Measurements from ENCODE around the gene CHFR.

DNA sequence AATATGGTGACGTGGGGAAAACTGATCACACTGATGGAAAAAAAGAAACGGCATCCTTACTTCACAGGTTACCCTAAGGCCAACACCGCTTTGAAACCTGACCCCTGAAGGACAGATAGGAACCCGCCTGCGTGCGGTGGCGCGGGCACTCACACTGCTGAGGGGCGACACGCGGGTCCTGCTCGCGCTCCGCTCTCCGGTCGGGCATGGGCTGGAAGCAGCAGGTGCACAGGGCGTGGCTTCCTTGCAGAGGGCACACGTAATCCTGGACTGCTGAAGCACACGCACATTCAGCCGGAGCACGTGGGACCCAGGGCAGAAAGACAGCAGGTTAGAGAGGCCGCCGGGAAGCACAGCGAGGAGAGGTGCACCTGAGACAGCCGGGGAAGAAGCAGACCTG, 35.9 kb downstream of the CHFR start:
- TF ChIP-seq CTCF (conservative IDR thresholded peaks at IDR 0.05; ENCODE audit: low read depth in 2 of 2) (no peak), ZNF114 (CRISPR knock-in tag; IDR thresholded peaks at IDR 0.05) (no peak), POLR2AphosphoS5 (IDR thresholded peaks at IDR 0.05; ENCODE audit: low read depth) (no peak), EZH2 (IDR thresholded peaks at IDR 0.05; ENCODE audit: low read depth, unreplicated experiment) (no peak), EZH2phosphoT487 (IDR thresholded peaks at IDR 0.05; ENCODE audit: unreplicated experiment) (no peak), CREB1 (CRISPR knock-in tag; IDR thresholded peaks at IDR 0.05; ENCODE audit: low read depth) (no peak), ZNF462 (CRISPR knock-in tag; IDR thresholded peaks at IDR 0.05) (no peak), JUNB (IDR thresholded peaks at IDR 0.05; ENCODE audit: unreplicated experiment) (no peak), ZNF331 (CRISPR knock-in tag; IDR thresholded peaks at IDR 0.05; ENCODE audit: low read depth) (no peak), STAT1 (IDR thresholded peaks at IDR 0.05; ENCODE audit: unreplicated experiment) (no peak), NANOG (IDR thresholded peaks at IDR 0.05; ENCODE audit: borderline replicate concordance) (no peak)
- TF ChIP-seq, protein P1, sequence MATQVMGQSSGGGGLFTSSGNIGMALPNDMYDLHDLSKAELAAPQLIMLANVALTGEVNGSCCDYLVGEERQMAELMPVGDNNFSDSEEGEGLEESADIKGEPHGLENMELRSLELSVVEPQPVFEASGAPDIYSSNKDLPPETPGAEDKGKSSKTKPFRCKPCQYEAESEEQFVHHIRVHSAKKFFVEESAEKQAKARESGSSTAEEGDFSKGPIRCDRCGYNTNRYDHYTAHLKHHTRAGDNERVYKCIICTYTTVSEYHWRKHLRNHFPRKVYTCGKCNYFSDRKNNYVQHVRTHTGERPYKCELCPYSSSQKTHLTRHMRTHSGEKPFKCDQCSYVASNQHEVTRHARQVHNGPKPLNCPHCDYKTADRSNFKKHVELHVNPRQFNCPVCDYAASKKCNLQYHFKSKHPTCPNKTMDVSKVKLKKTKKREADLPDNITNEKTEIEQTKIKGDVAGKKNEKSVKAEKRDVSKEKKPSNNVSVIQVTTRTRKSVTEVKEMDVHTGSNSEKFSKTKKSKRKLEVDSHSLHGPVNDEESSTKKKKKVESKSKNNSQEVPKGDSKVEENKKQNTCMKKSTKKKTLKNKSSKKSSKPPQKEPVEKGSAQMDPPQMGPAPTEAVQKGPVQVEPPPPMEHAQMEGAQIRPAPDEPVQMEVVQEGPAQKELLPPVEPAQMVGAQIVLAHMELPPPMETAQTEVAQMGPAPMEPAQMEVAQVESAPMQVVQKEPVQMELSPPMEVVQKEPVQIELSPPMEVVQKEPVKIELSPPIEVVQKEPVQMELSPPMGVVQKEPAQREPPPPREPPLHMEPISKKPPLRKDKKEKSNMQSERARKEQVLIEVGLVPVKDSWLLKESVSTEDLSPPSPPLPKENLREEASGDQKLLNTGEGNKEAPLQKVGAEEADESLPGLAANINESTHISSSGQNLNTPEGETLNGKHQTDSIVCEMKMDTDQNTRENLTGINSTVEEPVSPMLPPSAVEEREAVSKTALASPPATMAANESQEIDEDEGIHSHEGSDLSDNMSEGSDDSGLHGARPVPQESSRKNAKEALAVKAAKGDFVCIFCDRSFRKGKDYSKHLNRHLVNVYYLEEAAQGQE (IDR thresholded peaks at IDR 0.05; ENCODE audit: unreplicated experiment), result no peak
- TF ChIP-seq, protein P2, sequence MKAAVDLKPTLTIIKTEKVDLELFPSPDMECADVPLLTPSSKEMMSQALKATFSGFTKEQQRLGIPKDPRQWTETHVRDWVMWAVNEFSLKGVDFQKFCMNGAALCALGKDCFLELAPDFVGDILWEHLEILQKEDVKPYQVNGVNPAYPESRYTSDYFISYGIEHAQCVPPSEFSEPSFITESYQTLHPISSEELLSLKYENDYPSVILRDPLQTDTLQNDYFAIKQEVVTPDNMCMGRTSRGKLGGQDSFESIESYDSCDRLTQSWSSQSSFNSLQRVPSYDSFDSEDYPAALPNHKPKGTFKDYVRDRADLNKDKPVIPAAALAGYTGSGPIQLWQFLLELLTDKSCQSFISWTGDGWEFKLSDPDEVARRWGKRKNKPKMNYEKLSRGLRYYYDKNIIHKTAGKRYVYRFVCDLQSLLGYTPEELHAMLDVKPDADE (IDR thresholded peaks at IDR 0.05), result no peak

All from GM23338 (cell line).